ENCODE results near the gene UGT1A10.
"Not testable (repeated sequence)": the region's sequence is repeated elsewhere in the genome, so short reads cannot be mapped to it uniquely, and the experiment has no call there.

Gene UGT1A10

GRCh38 chr2:233636306-233636705 lies at the start of gene UGT1A10:
Gene UGT1A10 (plus strand): TSS chr2:233636448. CDS start chr2:233636523, 75 bp downstream.
- DNase-seq, result not testable (repeated sequence)

- DNase-seq, result no peak
Observed at GRCh38 chr2:233588400-233588799, 47.8 kb upstream of the UGT1A10 start.

GRCh38 chr2:233592706-233593105 lies 43.5 kb upstream of the UGT1A10 start:
- not testable (repeated sequence) for DNase-seq

GRCh38 chr2:233593201-233593600 lies 43.0 kb upstream of the UGT1A10 start:
- no peak for DNase-seq

GRCh38 chr2:233597522-233597921 lies 38.7 kb upstream of the UGT1A10 start:
- no peak for DNase-seq

- no peak for DNase-seq
Observed at GRCh38 chr2:233598952-233599351, 37.3 kb upstream of the UGT1A10 start.

GRCh38 chr2:233600386-233600785 lies 35.9 kb upstream of the UGT1A10 start:
- DNase-seq, result no peak

GRCh38 chr2:233602076-233602475 lies 34.2 kb upstream of the UGT1A10 start:
- DNase-seq, result no peak

GRCh38 chr2:233603520-233603919 lies 32.7 kb upstream of the UGT1A10 start:
- no peak for DNase-seq

GRCh38 chr2:233604826-233605225 lies 31.4 kb upstream of the UGT1A10 start:
- DNase-seq, result no peak

- DNase-seq, result no peak
Observed at GRCh38 chr2:233605680-233606079, 30.6 kb upstream of the UGT1A10 start.

GRCh38 chr2:233611284-233611683 lies 25.0 kb upstream of the UGT1A10 start:
- DNase-seq, result no peak

- not testable (repeated sequence) for DNase-seq
Observed at GRCh38 chr2:233617476-233617875, 18.8 kb upstream of the UGT1A10 start, which contains the start of gene UGT1A8. Gene UGT1A8 (plus strand): TSS chr2:233617633. CDS start chr2:233617708, 75 bp downstream.

- DNase-seq, result no peak
Observed at GRCh38 chr2:233620204-233620603, 16.0 kb upstream of the UGT1A10 start.

GRCh38 chr2:233621863-233622262 lies 14.4 kb upstream of the UGT1A10 start:
- DNase-seq, result not testable (repeated sequence)

GRCh38 chr2:233627331-233628025 lies 8.8 kb upstream of the UGT1A10 start:
- no peak for DNase-seq

GRCh38 chr2:233638836-233639235 lies 2.6 kb downstream of the UGT1A10 start:
- no peak for DNase-seq

GRCh38 chr2:233639860-233640259 lies 3.6 kb downstream of the UGT1A10 start:
- DNase-seq, result no peak

- peak in 1 of 2 experiments; percentile 1 for DNase-seq
Observed at GRCh38 chr2:233643128-233643527, 6.9 kb downstream of the UGT1A10 start.

GRCh38 chr2:233646033-233646432 lies 9.8 kb downstream of the UGT1A10 start:
- DNase-seq, result not testable (repeated sequence)

GRCh38 chr2:233650981-233651380 lies 14.7 kb downstream of the UGT1A10 start:
- no peak for DNase-seq

- no peak for DNase-seq
Observed at GRCh38 chr2:233651430-233651829, 15.2 kb downstream of the UGT1A10 start.

- no peak for DNase-seq
Observed at GRCh38 chr2:233654501-233654900, 18.3 kb downstream of the UGT1A10 start.

GRCh38 chr2:233655043-233655442 lies 18.8 kb downstream of the UGT1A10 start:
- DNase-seq, result no peak

GRCh38 chr2:233655943-233656342 lies 19.7 kb downstream of the UGT1A10 start:
- DNase-seq, result not testable (repeated sequence)

Data from SHP77 (cell line).